AG09319 (cell line): ENCODE results near the gene TTC7B.

ENCODE experiments used
- DNase-seq: peaks from one replicate; pipeline ENCODE4 v3.0.0-alpha.2; 2010; ENCODE audit warnings: low read depth; ENCODE audit errors: extremely low read depth
- CTCF ChIP-seq: IDR thresholded peaks from 2 replicates; pipeline ENCODE4 v1.5.1; 2011; ENCODE audit warnings: low read depth, mild to moderate bottlenecking, inconsistent platforms, low read length, moderate library complexity

TTC7B gene

GRCh38 chr14:90580377-90581335, 235.6 kb downstream of the TTC7B start:
- no peak for TF ChIP-seq CTCF
- no peak for DNase-seq

- no peak for TF ChIP-seq CTCF
Observed at GRCh38 chr14:90579816-90580215, 236.4 kb downstream of the TTC7B start.

GRCh38 chr14:90579088-90579487, 237.1 kb downstream of the TTC7B start:
- DNase-seq, result no peak

More at GRCh38 chr14:90579816-90580215, 236.4 kb downstream of the TTC7B start:
- DNase-seq, result no peak

GRCh38 chr14:90578283-90578985, 237.8 kb downstream of the TTC7B start:
- no peak for DNase-seq
- no peak for TF ChIP-seq CTCF

More at GRCh38 chr14:90579088-90579487, 237.1 kb downstream of the TTC7B start:
- no peak for TF ChIP-seq CTCF

GRCh38 chr14:90577661-90578282, 238.5 kb downstream of the TTC7B start:
- DNase-seq, result no peak
- no peak for TF ChIP-seq CTCF

- no peak for TF ChIP-seq CTCF
Observed at GRCh38 chr14:90576981-90577660, 239.1 kb downstream of the TTC7B start.

More at GRCh38 chr14:90576981-90577660, 239.1 kb downstream of the TTC7B start:
- no peak for DNase-seq
